HepG2 (cell line): ENCODE measurements around the gene FUT6. TPM values are rescaled to one million over a fixed set of nuclear protein-coding genes. Genes with fewer than 3 reads are reported as not detected.

ENCODE experiments used
- FOXA1 ChIP-seq, 2 experiments: fragments of 450-650 bp in 1 of 2; sonication (generic) in 1 of 2; formaldehyde crosslinking in 1 of 2; IDR thresholded peaks; 2 replicates each; pipeline versions ENCODE4 v1.4.0 to v1.6.1; 2016 to 2020; ENCODE audit warnings: missing genetic modification reagents in 1 of 2
- FOXA3 ChIP-seq: IDR thresholded peaks from 2 replicates; pipeline ENCODE4 v1.6.1; 2016; ENCODE audit warnings: missing genetic modification reagents, missing compliant biosample characterization
- GLI4 ChIP-seq: sonication (generic); formaldehyde crosslinking; IDR thresholded peaks from 2 replicates; pipeline ENCODE4 v1.5.1; 2020; ENCODE audit warnings: missing genetic modification reagents, mild to moderate bottlenecking, moderate library complexity, borderline replicate concordance
- HIVEP1 ChIP-seq: sonication (generic); formaldehyde crosslinking; IDR thresholded peaks from 2 replicates; pipeline ENCODE4 v1.4.0; 2020; ENCODE audit warnings: mild to moderate bottlenecking, missing genetic modification reagents
- JUNB ChIP-seq: sonication (generic); formaldehyde crosslinking; IDR thresholded peaks from 2 replicates; pipeline ENCODE4 v1.8.0; 2022; ENCODE audit warnings: missing genetic modification reagents, mild to moderate bottlenecking, borderline replicate concordance
- MYC ChIP-seq: sonication (generic); formaldehyde crosslinking; IDR thresholded peaks from 2 replicates; pipeline ENCODE4 v1.9.0; 2021; ENCODE audit warnings: missing genetic modification reagents, borderline replicate concordance
- NKX3-1 ChIP-seq: sonication (generic); formaldehyde crosslinking; IDR thresholded peaks from 2 replicates; pipeline ENCODE4 v1.5.0; 2020; ENCODE audit warnings: missing genetic modification reagents
- PAWR ChIP-seq: sonication (generic); formaldehyde crosslinking; IDR thresholded peaks from 2 replicates; pipeline ENCODE4 v1.4.0; 2020; ENCODE audit warnings: missing genetic modification reagents, mild to moderate bottlenecking, borderline replicate concordance
- POLR2AphosphoS5 ChIP-seq: IDR thresholded peaks from 2 replicates; pipeline ENCODE4 v1.6.1; 2012; ENCODE audit warnings: low read depth, low read length
- SMAD3 ChIP-seq: sonication (generic); formaldehyde crosslinking; IDR thresholded peaks from 2 replicates; pipeline ENCODE4 v1.4.0; 2020; ENCODE audit warnings: missing genetic modification reagents
- SNAI1 ChIP-seq: sonication (generic); formaldehyde crosslinking; IDR thresholded peaks from 2 replicates; pipeline ENCODE4 v1.5.0; 2020; ENCODE audit warnings: mild to moderate bottlenecking, missing genetic modification reagents, borderline replicate concordance
- SOX6 ChIP-seq, 2 experiments: fragments of 450-650 bp in 1 of 2; sonication (generic) in 1 of 2; formaldehyde crosslinking in 1 of 2; IDR thresholded peaks; 2 replicates each; pipeline versions ENCODE4 v1.4.0 to v1.6.1; 2017 to 2020; ENCODE audit warnings: antibody characterized with exemption in 1 of 2, mild to moderate bottlenecking in 1 of 2, missing genetic modification reagents in 1 of 2
- ZBTB21 ChIP-seq: sonication (generic); formaldehyde crosslinking; IDR thresholded peaks from 2 replicates; pipeline ENCODE4 v1.4.0; 2020; ENCODE audit warnings: missing genetic modification reagents
- ZFP62 ChIP-seq: sonication (generic); formaldehyde crosslinking; IDR thresholded peaks from 2 replicates; pipeline ENCODE4 v1.4.0; 2020; ENCODE audit warnings: missing genetic modification reagents
- ZNF274 ChIP-seq: sonication (generic); formaldehyde crosslinking; IDR thresholded peaks from 2 replicates; pipeline ENCODE4 v1.5.1; 2020; ENCODE audit warnings: mild to moderate bottlenecking, missing genetic modification reagents
- ZNF616 ChIP-seq: sonication (generic); formaldehyde crosslinking; IDR thresholded peaks from 2 replicates; pipeline ENCODE4 v1.5.0; 2020; ENCODE audit warnings: low read depth, mild to moderate bottlenecking, missing genetic modification reagents
- ZNF720 ChIP-seq: sonication (generic); formaldehyde crosslinking; IDR thresholded peaks from 2 replicates; pipeline ENCODE4 v1.4.0; 2020; ENCODE audit warnings: missing genetic modification reagents
- polyA plus RNA-seq, 8 experiments: library from polyadenylated mRNA; depleted of rRNA in 3 of 8; stranded (reverse) in 7 of 8; unstranded in 1 of 8; fragments of >200 nt; fragmentation: Illumina TruSeq in 4 of 8; extraction: Trizol in 4 of 8; gene quantifications; 2 replicates each; pipeline versions ENCODE4 v1.2.1 to v1.2.3, GENCODE V29; 2011 to 2016; ENCODE audit warnings: low read depth in 4 of 8, missing spikeins in 1 of 8, mixed read lengths in 1 of 8; ENCODE audit not compliant: insufficient read depth in 1 of 8
- total RNA-seq, 5 experiments: library from RNA; depleted of rRNA; stranded (reverse); fragments of >200 nt; fragmentation: Illumina TruSeq; extraction: Trizol; gene quantifications; 2 replicates each; pipeline ENCODE4 v1.2.3, GENCODE V29; 2016; ENCODE audit warnings: low read depth in 1 of 5
- TF ChIP-seq, protein P1 (sequence below): sonication (generic); formaldehyde crosslinking; IDR thresholded peaks from 2 replicates; pipeline ENCODE4 v1.5.0; 2020; ENCODE audit warnings: missing genetic modification reagents, mild to moderate bottlenecking, borderline replicate concordance
- TF ChIP-seq, protein P2 (sequence below): sonication (generic); formaldehyde crosslinking; IDR thresholded peaks from 2 replicates; pipeline ENCODE4 v1.5.1; 2020; ENCODE audit warnings: mild to moderate bottlenecking, missing genetic modification reagents, moderate library complexity
- TF ChIP-seq, protein P3 (sequence below): sonication (generic); formaldehyde crosslinking; IDR thresholded peaks from 2 replicates; pipeline ENCODE4 v1.8.0; 2023; ENCODE audit warnings: mild to moderate bottlenecking, missing genetic modification reagents
- TF ChIP-seq, protein P4 (sequence below): IDR thresholded peaks from 2 replicates; pipeline ENCODE4 v1.6.1; 2016; ENCODE audit warnings: low read depth
- TF ChIP-seq, protein P5 (sequence below): sonication (generic); formaldehyde crosslinking; IDR thresholded peaks from 2 replicates; pipeline ENCODE4 v1.4.0; 2020; ENCODE audit warnings: mild to moderate bottlenecking, missing genetic modification reagents

The FUT6 gene
- total and polyA plus RNA-seq, 2 of the 13 experiments (the other 11 are each of a cell fraction or from before 2014, with no cell fraction given): 8.2 to 27.7 TPM

DNA sequence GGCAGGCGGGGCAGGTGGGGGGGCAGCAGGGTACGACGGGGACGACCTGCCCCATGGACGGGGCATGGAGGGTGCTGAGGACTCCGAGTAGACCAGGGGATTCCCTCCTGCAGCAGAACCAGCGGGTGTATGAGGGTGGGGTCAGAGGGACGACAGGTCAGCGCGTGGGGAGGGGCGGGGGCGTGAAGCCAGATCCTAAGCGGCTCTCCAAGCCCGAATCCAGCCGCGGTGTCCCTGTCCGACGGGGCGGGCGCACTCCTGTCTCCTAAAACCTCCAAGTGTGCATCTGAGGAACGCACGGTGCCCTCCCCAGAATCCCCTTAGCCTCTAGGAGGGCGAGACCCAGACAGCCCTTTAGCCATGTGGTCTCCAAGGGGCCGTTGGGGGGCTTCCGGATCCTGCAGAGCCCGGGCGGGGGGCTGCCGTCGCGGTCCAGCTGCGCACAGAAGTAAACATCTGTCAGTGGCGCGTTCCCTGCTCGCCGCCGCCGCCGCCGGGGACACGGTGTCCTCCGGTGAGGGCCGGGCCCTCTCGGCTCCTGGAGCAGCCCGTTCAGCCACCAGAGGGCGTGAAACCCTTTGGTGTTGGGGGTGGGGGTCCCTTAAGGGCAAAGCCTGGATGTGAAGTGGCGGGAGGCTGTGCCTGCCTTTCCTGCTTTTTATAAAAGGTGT, 33.9 kb downstream of the FUT6 start (continued):
- TF ChIP-seq, protein P1, sequence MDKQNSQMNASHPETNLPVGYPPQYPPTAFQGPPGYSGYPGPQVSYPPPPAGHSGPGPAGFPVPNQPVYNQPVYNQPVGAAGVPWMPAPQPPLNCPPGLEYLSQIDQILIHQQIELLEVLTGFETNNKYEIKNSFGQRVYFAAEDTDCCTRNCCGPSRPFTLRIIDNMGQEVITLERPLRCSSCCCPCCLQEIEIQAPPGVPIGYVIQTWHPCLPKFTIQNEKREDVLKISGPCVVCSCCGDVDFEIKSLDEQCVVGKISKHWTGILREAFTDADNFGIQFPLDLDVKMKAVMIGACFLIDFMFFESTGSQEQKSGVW: no peak
- TF ChIP-seq, protein P2, sequence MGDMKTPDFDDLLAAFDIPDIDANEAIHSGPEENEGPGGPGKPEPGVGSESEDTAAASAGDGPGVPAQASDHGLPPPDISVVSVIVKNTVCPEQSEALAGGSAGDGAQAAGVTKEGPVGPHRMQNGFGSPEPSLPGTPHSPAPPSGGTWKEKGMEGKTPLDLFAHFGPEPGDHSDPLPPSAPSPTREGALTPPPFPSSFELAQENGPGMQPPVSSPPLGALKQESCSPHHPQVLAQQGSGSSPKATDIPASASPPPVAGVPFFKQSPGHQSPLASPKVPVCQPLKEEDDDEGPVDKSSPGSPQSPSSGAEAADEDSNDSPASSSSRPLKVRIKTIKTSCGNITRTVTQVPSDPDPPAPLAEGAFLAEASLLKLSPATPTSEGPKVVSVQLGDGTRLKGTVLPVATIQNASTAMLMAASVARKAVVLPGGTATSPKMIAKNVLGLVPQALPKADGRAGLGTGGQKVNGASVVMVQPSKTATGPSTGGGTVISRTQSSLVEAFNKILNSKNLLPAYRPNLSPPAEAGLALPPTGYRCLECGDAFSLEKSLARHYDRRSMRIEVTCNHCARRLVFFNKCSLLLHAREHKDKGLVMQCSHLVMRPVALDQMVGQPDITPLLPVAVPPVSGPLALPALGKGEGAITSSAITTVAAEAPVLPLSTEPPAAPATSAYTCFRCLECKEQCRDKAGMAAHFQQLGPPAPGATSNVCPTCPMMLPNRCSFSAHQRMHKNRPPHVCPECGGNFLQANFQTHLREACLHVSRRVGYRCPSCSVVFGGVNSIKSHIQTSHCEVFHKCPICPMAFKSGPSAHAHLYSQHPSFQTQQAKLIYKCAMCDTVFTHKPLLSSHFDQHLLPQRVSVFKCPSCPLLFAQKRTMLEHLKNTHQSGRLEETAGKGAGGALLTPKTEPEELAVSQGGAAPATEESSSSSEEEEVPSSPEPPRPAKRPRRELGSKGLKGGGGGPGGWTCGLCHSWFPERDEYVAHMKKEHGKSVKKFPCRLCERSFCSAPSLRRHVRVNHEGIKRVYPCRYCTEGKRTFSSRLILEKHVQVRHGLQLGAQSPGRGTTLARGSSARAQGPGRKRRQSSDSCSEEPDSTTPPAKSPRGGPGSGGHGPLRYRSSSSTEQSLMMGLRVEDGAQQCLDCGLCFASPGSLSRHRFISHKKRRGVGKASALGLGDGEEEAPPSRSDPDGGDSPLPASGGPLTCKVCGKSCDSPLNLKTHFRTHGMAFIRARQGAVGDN (CRISPR knock-in tag): peak; percentile 85
- peak; percentile 71 for TF ChIP-seq MYC (CRISPR knock-in tag)
- no peak for TF ChIP-seq ZFP62 (CRISPR knock-in tag)
- TF ChIP-seq SNAI1 (CRISPR knock-in tag): peak; percentile 84; the same call in 1 of the 2 replicates
- no peak for TF ChIP-seq SMAD3 (CRISPR knock-in tag)
- TF ChIP-seq SOX6 (IDR thresholded peaks at IDR 0.05): no peak
- TF ChIP-seq SOX6 (CRISPR knock-in tag; IDR thresholded peaks at IDR 0.05): peak; percentile 50; the same call in 1 of the 2 replicates
- 0 out of 2 replicates have a peak, but pooled peaks have one; percentile 38 for TF ChIP-seq ZNF274 (CRISPR knock-in tag)
- peak; percentile 48 for TF ChIP-seq FOXA3
- no peak for TF ChIP-seq POLR2AphosphoS5
- TF ChIP-seq, protein P3, sequence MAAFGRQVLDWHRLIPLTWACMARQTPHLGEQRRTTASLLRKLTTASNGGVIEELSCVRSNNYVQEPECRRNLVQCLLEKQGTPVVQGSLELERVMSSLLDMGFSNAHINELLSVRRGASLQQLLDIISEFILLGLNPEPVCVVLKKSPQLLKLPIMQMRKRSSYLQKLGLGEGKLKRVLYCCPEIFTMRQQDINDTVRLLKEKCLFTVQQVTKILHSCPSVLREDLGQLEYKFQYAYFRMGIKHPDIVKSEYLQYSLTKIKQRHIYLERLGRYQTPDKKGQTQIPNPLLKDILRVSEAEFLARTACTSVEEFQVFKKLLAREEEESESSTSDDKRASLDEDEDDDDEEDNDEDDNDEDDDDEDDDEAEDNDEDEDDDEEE (CRISPR knock-in tag): 0 out of 2 replicates have a peak, but pooled peaks have one; percentile 32
- no peak for TF ChIP-seq ZBTB21
- TF ChIP-seq, protein P4, sequence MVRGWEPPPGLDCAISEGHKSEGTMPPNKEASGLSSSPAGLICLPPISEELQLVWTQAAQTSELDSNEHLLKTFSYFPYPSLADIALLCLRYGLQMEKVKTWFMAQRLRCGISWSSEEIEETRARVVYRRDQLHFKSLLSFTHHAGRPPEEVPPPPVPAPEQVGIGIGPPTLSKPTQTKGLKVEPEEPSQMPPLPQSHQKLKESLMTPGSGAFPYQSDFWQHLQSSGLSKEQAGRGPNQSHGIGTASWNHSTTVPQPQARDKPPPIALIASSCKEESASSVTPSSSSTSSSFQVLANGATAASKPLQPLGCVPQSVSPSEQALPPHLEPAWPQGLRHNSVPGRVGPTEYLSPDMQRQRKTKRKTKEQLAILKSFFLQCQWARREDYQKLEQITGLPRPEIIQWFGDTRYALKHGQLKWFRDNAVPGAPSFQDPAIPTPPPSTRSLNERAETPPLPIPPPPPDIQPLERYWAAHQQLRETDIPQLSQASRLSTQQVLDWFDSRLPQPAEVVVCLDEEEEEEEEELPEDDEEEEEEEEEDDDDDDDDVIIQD (CRISPR knock-in tag): peak; percentile 48; the same call in 1 of the 2 replicates
- peak; percentile 91 for TF ChIP-seq HIVEP1 (CRISPR knock-in tag)
- no peak for TF ChIP-seq ZNF720 (CRISPR knock-in tag)
- TF ChIP-seq, protein P5, sequence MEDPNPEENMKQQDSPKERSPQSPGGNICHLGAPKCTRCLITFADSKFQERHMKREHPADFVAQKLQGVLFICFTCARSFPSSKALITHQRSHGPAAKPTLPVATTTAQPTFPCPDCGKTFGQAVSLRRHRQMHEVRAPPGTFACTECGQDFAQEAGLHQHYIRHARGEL (CRISPR knock-in tag): 0 out of 2 replicates have a peak, but pooled peaks have one; percentile 64
- no peak for TF ChIP-seq GLI4 (CRISPR knock-in tag)
- no peak for TF ChIP-seq NKX3-1 (CRISPR knock-in tag)
- TF ChIP-seq PAWR (CRISPR knock-in tag): no peak
- no peak for TF ChIP-seq JUNB (CRISPR knock-in tag)
- no peak; the same call in 1 of the 2 replicates for TF ChIP-seq ZNF616
- TF ChIP-seq FOXA1 (IDR thresholded peaks at IDR 0.05): no peak
- TF ChIP-seq FOXA1 (CRISPR knock-in tag; IDR thresholded peaks at IDR 0.05): 0 out of 2 replicates have a peak, but pooled peaks have one; percentile 21
